Measurements from ENCODE around the gene TSPAN3.

Gene TSPAN3

DNA sequence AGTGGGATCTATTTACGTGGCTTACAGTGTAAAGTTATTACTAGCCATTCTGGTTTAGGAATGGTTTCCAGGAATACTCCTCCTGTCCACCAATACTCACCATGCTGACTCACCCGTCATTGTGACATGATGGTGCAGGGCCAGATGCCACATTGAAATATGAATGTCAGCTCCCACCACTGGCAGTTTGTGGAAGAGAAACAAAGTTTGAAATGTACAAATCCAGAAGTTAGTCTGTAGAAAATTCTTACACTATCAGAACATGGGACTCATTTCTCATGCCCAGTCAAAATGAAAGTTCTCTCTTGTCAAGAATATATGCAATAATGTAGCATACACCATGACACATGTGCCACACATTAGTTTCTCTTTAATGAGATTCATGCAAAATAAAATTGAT lies 14.4 kb upstream of the TSPAN3 start:
- TF ChIP-seq TAF1 (IDR thresholded peaks at IDR 0.05; ENCODE audit: low read depth) (no peak), YY1 (IDR thresholded peaks at IDR 0.05; ENCODE audit: low read depth) (no peak), RAD21 (IDR thresholded peaks at IDR 0.05; ENCODE audit: low read depth) (no peak)
- TF ChIP-seq, protein P1, sequence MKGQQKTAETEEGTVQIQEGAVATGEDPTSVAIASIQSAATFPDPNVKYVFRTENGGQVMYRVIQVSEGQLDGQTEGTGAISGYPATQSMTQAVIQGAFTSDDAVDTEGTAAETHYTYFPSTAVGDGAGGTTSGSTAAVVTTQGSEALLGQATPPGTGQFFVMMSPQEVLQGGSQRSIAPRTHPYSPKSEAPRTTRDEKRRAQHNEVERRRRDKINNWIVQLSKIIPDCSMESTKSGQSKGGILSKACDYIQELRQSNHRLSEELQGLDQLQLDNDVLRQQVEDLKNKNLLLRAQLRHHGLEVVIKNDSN (IDR thresholded peaks at IDR 0.05) = no peak

DNA sequence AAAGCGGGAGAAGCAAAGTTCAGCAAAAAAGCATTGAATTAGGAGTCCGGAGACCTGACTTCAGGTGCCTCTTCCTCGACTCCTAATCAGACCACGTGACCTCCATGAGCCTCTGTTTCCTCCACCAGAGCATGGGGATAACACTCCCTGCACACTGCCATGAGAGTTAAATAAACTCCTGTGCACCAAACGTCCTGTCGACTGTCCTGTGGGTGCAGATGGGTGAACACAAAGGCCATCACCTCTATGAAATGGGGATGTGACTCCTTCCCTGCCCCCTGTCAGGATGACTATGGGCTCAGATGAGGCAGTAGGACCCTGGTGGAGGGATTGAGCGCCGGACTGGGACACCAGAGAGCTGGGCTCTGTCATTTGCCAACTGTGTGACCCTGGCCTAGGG lies 13.5 kb upstream of the TSPAN3 start:
- TF ChIP-seq TAF1 (IDR thresholded peaks at IDR 0.05; ENCODE audit: low read depth) (no peak), ZBTB7A (IDR thresholded peaks at IDR 0.05; ENCODE audit: low read depth) (no peak), EP300 (IDR thresholded peaks at IDR 0.05; ENCODE audit: borderline replicate concordance) (no peak)

DNA sequence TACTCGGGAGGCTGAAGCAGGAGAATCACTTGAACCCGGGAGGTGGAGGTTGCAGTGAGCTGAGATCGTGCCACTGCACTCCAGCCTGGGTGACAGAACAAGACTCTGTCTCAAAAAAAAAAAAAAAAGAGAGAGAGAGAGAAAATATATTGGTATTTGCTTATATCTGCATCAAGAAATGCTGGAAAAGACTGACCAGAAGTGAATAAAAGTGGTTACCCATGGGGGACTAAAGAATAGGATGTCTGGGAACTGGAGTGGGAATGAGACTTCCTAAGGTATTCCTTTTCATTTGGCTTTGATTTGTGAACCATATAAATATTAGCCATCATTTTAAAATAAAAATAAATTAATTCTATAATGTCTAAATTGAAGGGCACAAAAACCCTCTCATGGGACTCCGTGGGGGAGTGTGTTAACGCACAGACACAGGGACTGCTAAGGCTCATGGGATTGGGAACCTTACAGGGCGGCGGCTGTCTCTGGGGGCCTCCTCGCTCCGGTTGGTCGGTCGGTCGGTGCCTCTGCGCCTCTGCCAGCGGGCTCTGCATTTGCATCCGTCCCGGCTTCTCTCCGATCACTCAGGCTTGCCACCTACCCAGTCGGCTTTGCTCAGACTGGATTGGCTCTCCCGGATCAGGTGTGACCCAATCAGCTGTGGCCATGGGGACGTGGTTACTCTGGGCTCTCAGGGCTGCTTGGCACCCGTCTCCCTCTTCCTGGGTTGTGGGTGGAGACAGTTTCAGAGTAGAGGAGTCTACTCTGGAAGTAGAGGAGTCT lies 12.7 kb upstream of the TSPAN3 start:
- peak; percentile 61; the same call in 1 of the 2 replicates for TF ChIP-seq TAF1 (IDR thresholded peaks at IDR 0.05; ENCODE audit: low read depth)
- TF ChIP-seq, protein P1 (IDR thresholded peaks at IDR 0.05) = peak; percentile 70
- TF ChIP-seq, protein P2, sequence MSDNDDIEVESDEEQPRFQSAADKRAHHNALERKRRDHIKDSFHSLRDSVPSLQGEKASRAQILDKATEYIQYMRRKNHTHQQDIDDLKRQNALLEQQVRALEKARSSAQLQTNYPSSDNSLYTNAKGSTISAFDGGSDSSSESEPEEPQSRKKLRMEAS (IDR thresholded peaks at IDR 0.05) = peak; percentile 42; the same call in 1 of the 2 replicates
- TF ChIP-seq NFIC (IDR thresholded peaks at IDR 0.05) = 0 out of 2 replicates have a peak, but pooled peaks have one; percentile 14
- TF ChIP-seq ZBTB7A (IDR thresholded peaks at IDR 0.05; ENCODE audit: low read depth) = no peak
- TF ChIP-seq EP300 (IDR thresholded peaks at IDR 0.05; ENCODE audit: borderline replicate concordance) = 0 out of 2 replicates have a peak, but pooled peaks have one; percentile 21
- no peak for TF ChIP-seq FOXM1 (IDR thresholded peaks at IDR 0.05; ENCODE audit: borderline replicate concordance, low read depth)
- TF ChIP-seq TCF12 (IDR thresholded peaks at IDR 0.05; ENCODE audit: low read depth) = 0 out of 2 replicates have a peak, but pooled peaks have one; percentile 22

DNA sequence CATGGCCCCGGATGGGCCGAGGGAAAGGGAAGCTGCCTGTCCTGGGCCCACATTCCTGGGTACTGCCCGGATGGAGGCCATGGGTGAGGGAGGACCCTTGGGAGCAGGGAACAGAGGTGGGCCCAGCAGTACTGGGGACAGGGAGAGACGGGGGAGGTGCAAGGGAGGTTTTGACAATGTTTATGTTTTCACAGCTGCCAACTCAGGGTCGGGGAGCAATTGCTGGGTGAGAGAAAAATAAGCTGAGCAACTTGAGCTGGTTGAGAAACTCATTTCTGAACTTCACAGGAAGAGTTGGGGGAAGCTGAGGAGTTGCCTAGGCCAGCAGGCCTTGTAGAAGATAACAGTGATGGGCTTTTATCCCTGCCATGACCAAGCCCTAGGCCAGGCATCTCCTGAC lies 11.1 kb upstream of the TSPAN3 start:
- TF ChIP-seq, protein P1 (IDR thresholded peaks at IDR 0.05) = no peak
- no peak for TF ChIP-seq ZBTB7A (IDR thresholded peaks at IDR 0.05; ENCODE audit: low read depth)
- no peak for TF ChIP-seq TCF12 (IDR thresholded peaks at IDR 0.05; ENCODE audit: low read depth)
- TF ChIP-seq YY1 (IDR thresholded peaks at IDR 0.05; ENCODE audit: low read depth) = no peak
- no peak for TF ChIP-seq TAF1 (IDR thresholded peaks at IDR 0.05; ENCODE audit: low read depth)

DNA sequence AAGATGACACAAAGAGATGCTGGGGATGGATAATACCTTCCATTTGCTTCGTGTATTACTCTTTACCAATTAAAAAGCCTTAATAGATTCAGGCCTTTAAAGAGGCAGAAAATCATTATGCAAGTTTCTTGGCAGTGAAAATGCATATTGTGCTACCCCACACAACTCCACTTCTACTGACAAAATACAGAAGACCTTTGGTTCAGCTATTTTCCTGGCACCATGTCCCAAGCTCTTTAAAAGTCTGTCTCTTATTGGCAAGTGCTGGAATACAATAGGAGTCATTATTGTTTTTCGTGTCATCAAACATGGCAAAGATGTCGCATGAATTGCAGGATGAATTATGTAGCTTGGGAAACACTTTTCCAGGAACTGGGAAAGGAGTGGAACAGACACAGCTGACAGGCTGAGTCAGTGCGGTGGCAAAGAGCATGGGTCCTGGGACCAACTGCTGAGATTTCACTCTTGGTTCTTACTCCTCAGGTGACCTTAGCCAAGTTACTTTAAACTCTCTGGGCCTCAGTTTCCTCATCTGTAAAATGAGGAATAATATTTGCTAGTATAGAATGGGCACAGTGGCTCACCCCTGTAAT lies 5.5 kb upstream of the TSPAN3 start:
- TF ChIP-seq TCF12 (IDR thresholded peaks at IDR 0.05; ENCODE audit: low read depth) (no peak), NFIC (IDR thresholded peaks at IDR 0.05) (no peak), CEBPB (IDR thresholded peaks at IDR 0.05) (no peak), ZBTB7A (IDR thresholded peaks at IDR 0.05; ENCODE audit: low read depth) (no peak), TEAD4 (IDR thresholded peaks at IDR 0.05) (no peak), YY1 (IDR thresholded peaks at IDR 0.05; ENCODE audit: low read depth) (no peak), EGR1 (IDR thresholded peaks at IDR 0.05) (no peak), TAF1 (IDR thresholded peaks at IDR 0.05; ENCODE audit: low read depth) (no peak), EP300 (IDR thresholded peaks at IDR 0.05; ENCODE audit: borderline replicate concordance) (no peak), FOXM1 (IDR thresholded peaks at IDR 0.05; ENCODE audit: borderline replicate concordance, low read depth) (no peak), CREB1 (IDR thresholded peaks at IDR 0.05; ENCODE audit: low read depth) (no peak), RAD21 (IDR thresholded peaks at IDR 0.05; ENCODE audit: low read depth) (no peak)
- TF ChIP-seq, protein P3, sequence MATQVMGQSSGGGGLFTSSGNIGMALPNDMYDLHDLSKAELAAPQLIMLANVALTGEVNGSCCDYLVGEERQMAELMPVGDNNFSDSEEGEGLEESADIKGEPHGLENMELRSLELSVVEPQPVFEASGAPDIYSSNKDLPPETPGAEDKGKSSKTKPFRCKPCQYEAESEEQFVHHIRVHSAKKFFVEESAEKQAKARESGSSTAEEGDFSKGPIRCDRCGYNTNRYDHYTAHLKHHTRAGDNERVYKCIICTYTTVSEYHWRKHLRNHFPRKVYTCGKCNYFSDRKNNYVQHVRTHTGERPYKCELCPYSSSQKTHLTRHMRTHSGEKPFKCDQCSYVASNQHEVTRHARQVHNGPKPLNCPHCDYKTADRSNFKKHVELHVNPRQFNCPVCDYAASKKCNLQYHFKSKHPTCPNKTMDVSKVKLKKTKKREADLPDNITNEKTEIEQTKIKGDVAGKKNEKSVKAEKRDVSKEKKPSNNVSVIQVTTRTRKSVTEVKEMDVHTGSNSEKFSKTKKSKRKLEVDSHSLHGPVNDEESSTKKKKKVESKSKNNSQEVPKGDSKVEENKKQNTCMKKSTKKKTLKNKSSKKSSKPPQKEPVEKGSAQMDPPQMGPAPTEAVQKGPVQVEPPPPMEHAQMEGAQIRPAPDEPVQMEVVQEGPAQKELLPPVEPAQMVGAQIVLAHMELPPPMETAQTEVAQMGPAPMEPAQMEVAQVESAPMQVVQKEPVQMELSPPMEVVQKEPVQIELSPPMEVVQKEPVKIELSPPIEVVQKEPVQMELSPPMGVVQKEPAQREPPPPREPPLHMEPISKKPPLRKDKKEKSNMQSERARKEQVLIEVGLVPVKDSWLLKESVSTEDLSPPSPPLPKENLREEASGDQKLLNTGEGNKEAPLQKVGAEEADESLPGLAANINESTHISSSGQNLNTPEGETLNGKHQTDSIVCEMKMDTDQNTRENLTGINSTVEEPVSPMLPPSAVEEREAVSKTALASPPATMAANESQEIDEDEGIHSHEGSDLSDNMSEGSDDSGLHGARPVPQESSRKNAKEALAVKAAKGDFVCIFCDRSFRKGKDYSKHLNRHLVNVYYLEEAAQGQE (IDR thresholded peaks at IDR 0.05; ENCODE audit: low read depth) = no peak
- TF ChIP-seq, protein P2 (IDR thresholded peaks at IDR 0.05) = no peak
- TF ChIP-seq, protein P1 (IDR thresholded peaks at IDR 0.05) = no peak

DNA sequence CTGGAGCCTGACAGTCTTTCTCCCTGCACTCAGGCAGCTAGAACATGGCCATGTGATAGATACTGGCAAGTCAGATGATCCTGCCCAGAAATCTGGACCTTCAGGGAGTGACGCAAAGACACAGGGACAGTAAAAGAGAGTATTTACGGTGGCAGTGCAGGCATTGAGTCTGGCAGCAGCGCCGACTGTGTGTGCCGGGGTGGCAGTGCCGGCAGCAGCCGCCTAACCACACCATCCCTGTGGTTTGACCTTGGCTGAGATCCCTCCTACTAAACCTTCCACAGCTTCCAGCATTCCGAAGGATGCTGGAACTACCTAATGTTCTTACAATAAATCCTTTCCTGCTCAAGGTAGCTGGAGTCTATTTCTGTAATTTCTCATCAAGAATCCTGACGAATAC lies 4.6 kb upstream of the TSPAN3 start:
- no peak for TF ChIP-seq YY1 (IDR thresholded peaks at IDR 0.05; ENCODE audit: low read depth)
- TF ChIP-seq NFIC (IDR thresholded peaks at IDR 0.05) = no peak
- TF ChIP-seq EGR1 (IDR thresholded peaks at IDR 0.05) = no peak
- TF ChIP-seq, protein P1 (IDR thresholded peaks at IDR 0.05) = no peak
- TF ChIP-seq TAF1 (IDR thresholded peaks at IDR 0.05; ENCODE audit: low read depth) = no peak
- no peak for TF ChIP-seq CREB1 (IDR thresholded peaks at IDR 0.05; ENCODE audit: low read depth)
- no peak for TF ChIP-seq EP300 (IDR thresholded peaks at IDR 0.05; ENCODE audit: borderline replicate concordance)
- TF ChIP-seq, protein P3 (IDR thresholded peaks at IDR 0.05; ENCODE audit: low read depth) = no peak
- no peak for TF ChIP-seq CEBPB (IDR thresholded peaks at IDR 0.05)
- TF ChIP-seq RAD21 (IDR thresholded peaks at IDR 0.05; ENCODE audit: low read depth) = no peak
- no peak for TF ChIP-seq ZBTB7A (IDR thresholded peaks at IDR 0.05; ENCODE audit: low read depth)
- no peak for TF ChIP-seq FOXM1 (IDR thresholded peaks at IDR 0.05; ENCODE audit: borderline replicate concordance, low read depth)
- TF ChIP-seq, protein P2 (IDR thresholded peaks at IDR 0.05) = no peak
